Measurements from ENCODE around the gene FAM162B. TPM values are rescaled to one million over a fixed set of nuclear protein-coding genes. Genes with fewer than 3 reads are reported as not detected.

FAM162B gene
- total RNA-seq (2014; rRNA removed; shearing (Covaris generic); ENCODE audit: low replicate concordance) = not detected in 2 replicates

DNA sequence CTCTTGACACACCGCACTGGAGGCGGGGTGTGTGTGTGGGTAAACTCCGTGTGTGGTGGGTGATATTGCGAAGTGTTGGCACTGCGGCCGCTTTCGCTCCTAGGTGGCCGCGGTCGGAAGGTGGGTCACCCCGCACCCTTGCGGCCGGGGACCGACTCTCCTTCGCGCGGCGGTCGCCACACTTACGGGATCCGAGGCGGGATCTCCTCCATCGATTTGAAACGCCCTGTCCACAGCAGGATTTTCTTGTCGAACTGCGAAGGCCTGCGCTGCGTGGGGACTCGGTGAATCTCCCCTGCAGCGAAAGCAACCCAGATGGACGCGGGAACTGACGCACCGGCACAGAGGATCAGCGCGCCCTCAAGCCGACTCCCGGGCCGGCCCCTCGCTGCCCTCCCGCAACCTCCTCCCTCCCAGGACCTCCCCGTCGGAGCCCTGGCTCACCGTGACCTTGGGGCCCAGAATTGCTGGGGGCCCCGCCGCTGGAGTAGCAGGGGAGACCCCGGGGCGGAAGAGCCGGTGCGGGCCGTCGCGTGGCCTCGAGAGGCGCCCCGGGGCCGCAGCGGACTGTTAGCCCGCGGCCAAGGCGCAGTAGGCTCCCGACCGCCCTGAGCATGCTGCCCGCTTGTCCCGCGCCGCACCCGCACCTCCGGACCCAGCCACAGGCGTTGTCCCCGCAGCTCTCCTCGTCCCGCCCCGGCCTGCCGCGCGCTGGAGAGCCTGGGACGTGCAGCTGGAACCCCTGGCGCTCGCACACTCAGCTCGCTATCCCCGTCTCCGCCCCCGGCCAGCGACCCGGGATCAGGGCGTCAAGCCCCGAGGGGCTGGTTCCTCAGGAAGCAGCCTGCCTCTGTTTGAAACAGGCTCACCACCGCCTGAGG lies at the start of gene FAM162B:
TSS of gene FAM162B (minus strand) at position 759 of the 881 bp plus-strand sequence. CDS start at position 616, 143 bp downstream.
- Histone ChIP-seq H3K27ac (ENCODE audit: low read length) (no peak within 1 kb of the TSS), H3K4me1 (ENCODE audit: low read length) (no peaks in the 10 kb centered on the region), H3K9me3 (ENCODE audit: low read length) (no peaks in the 10 kb centered on the region), H4K20me1 (ENCODE audit: insufficient read depth, low read depth, low read length) (no peaks in the 10 kb centered on the region), H3K9me2 (replicated peaks; ENCODE audit: insufficient read depth, low read length) (no peaks in the 10 kb centered on the region), H3K79me2 (ENCODE audit: low read length) (no peaks in the 10 kb centered on the region), H2AFZ (ENCODE audit: low read length) (no peak within 1 kb of the TSS), H3K9ac (ENCODE audit: low read length) (no peak within 1 kb of the TSS), H3K4me2 (ENCODE audit: low read depth, low read length, poor library complexity, severe bottlenecking) (no peak within 1 kb of the TSS), H3K36me3 (ENCODE audit: insufficient read depth, low read length) (no peaks in the 10 kb centered on the region), H3K27me3 (ENCODE audit: low read length) (no peaks in the 10 kb centered on the region), H3K4me3 (ENCODE audit: low read length) (no peak within 1 kb of the TSS)
- no peak for DNase-seq

DNA sequence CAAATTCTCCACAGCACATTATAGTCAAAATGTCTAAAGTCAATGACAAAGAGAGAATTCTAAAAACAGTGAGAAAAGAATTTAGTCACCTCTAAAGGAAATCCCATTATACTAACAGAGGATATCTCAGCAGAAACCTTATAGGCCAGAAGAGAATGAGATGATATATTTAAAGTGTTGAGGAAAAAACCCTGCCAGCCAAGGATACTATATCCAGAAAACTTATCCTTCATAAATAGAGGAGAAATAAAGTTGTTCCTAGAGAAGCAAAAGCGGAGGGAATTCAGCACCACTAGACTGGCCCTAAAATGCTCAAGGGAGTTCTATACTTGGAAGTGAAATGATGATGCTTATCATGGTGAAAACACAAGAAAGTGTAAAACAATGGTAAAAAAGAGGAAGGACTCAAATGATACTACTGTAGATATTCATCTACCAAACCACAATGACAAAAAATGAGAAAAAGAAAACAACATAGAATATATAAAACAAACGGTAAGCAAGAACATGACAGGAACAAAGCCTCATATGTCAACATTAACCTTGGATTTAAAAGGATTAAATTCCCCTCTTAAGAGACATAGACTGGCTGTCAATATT lies 46.6 kb upstream of the FAM162B start:
- H3K9me2 ChIP-seq (replicated peaks; ENCODE audit: insufficient read depth, low read length) = no peaks in the 10 kb centered on the region
- H4K20me1 ChIP-seq (ENCODE audit: insufficient read depth, low read depth, low read length) = no peaks in the 10 kb centered on the region
- H3K4me1 ChIP-seq (ENCODE audit: low read length) = no peaks in the 10 kb centered on the region
- H3K27me3 ChIP-seq (ENCODE audit: low read length) = no peaks in the 10 kb centered on the region
- no peaks in the 10 kb centered on the region for H3K79me2 ChIP-seq (ENCODE audit: low read length)
- H3K4me3 ChIP-seq (ENCODE audit: low read length) = no peak overlapping the region
- no peak overlapping the region for H3K9ac ChIP-seq (ENCODE audit: low read length)
- DNase-seq = no peak
- H2AFZ ChIP-seq (ENCODE audit: low read length) = no peak overlapping the region
- no peak overlapping the region for H3K4me2 ChIP-seq (ENCODE audit: low read depth, low read length, poor library complexity, severe bottlenecking)
- no peaks in the 10 kb centered on the region for H3K36me3 ChIP-seq (ENCODE audit: insufficient read depth, low read length)
- H3K27ac ChIP-seq (ENCODE audit: low read length) = no peak overlapping the region
- H3K9me3 ChIP-seq (ENCODE audit: low read length) = no peaks in the 10 kb centered on the region

DNA sequence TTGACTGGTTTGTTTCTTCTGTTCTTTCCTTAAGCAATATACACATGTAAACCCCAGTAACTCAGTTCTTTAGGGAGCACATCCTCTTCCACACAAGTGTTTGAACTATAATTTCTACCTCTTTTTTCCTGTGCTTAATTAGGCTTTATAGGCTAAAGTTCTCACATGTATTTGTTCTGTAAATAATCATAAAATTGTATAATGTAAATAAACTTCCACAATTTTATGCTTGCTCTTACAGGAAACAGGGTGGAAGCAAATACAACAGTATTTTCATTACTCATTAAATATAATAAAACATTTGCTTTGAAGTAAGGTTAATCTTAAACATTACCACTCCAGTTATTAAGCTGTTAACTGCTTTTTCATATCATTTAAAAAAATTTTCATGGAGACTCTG lies 36.5 kb upstream of the FAM162B start:
- no peaks in the 10 kb centered on the region for H3K36me3 ChIP-seq (ENCODE audit: insufficient read depth, low read length)
- no peak for DNase-seq
- H3K27ac ChIP-seq (ENCODE audit: low read length) = no peak overlapping the region
- H3K9me3 ChIP-seq (ENCODE audit: low read length) = no peaks in the 10 kb centered on the region
- H3K4me2 ChIP-seq (ENCODE audit: low read depth, low read length, poor library complexity, severe bottlenecking) = no peak overlapping the region
- no peaks in the 10 kb centered on the region for H3K9me2 ChIP-seq (replicated peaks; ENCODE audit: insufficient read depth, low read length)
- H3K4me3 ChIP-seq (ENCODE audit: low read length) = no peak overlapping the region
- H3K27me3 ChIP-seq (ENCODE audit: low read length) = no peaks in the 10 kb centered on the region
- H2AFZ ChIP-seq (ENCODE audit: low read length) = no peak overlapping the region
- no peaks in the 10 kb centered on the region for H3K79me2 ChIP-seq (ENCODE audit: low read length)
- no peaks in the 10 kb centered on the region for H4K20me1 ChIP-seq (ENCODE audit: insufficient read depth, low read depth, low read length)
- no peak overlapping the region for H3K9ac ChIP-seq (ENCODE audit: low read length)
- no peaks in the 10 kb centered on the region for H3K4me1 ChIP-seq (ENCODE audit: low read length)

DNA sequence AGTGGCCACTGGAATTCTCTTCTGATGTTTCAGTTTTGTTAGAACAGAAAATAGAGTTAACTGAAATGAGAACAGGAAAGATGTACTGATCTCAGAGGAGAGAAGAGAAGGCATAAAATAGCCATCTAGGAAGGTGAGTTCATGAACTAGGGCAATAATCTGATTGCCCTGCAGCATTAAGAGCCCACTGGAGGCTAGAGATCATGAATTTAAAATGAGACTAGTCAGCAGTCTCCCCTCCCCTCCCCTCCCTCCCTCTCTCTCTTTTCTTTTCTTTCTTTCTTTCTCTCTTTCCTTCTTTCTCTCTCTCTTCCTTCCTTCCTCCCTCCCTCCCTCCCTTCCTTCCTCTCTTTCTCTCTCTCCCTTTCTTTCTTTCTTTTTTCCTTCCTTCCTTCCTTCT lies 34.4 kb upstream of the FAM162B start:
- no peak overlapping the region for H3K4me2 ChIP-seq (ENCODE audit: low read depth, low read length, poor library complexity, severe bottlenecking)
- H3K4me3 ChIP-seq (ENCODE audit: low read length) = no peak overlapping the region
- H4K20me1 ChIP-seq (ENCODE audit: insufficient read depth, low read depth, low read length) = no peaks in the 10 kb centered on the region
- H3K9me2 ChIP-seq (replicated peaks; ENCODE audit: insufficient read depth, low read length) = no peaks in the 10 kb centered on the region
- H3K27ac ChIP-seq (ENCODE audit: low read length) = no peak overlapping the region
- no peaks in the 10 kb centered on the region for H3K27me3 ChIP-seq (ENCODE audit: low read length)
- no peaks in the 10 kb centered on the region for H3K9me3 ChIP-seq (ENCODE audit: low read length)
- H3K36me3 ChIP-seq (ENCODE audit: insufficient read depth, low read length) = no peaks in the 10 kb centered on the region
- no peaks in the 10 kb centered on the region for H3K79me2 ChIP-seq (ENCODE audit: low read length)
- no peak overlapping the region for H2AFZ ChIP-seq (ENCODE audit: low read length)
- H3K9ac ChIP-seq (ENCODE audit: low read length) = no peak overlapping the region
- H3K4me1 ChIP-seq (ENCODE audit: low read length) = no peaks in the 10 kb centered on the region
- DNase-seq = no peak

DNA sequence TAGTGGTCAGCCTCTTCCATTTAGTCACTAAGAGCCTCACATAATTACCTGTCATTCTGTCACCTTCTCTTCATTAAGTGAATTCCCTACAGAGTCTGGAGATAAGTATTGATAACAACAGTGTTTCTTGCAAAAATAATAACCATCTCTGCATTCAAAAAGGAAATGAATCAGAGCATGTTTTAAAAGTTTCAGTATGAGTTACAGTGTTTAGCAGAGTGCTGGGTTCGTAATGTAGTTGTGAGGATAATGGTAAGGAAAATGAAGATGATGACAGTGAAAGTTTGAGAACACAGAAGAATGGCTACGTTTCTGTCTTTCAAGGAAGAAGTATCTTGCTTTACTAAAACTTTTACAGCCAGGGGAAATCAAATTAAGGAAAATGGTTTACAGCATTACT lies 32.1 kb upstream of the FAM162B start:
- DNase-seq = no peak
- Histone ChIP-seq H3K36me3 (ENCODE audit: insufficient read depth, low read length) (no peaks in the 10 kb centered on the region), H3K4me3 (ENCODE audit: low read length) (no peak overlapping the region), H3K4me2 (ENCODE audit: low read depth, low read length, poor library complexity, severe bottlenecking) (no peak overlapping the region), H2AFZ (ENCODE audit: low read length) (no peak overlapping the region), H3K9me3 (ENCODE audit: low read length) (no peaks in the 10 kb centered on the region), H3K27ac (ENCODE audit: low read length) (no peak overlapping the region), H3K9ac (ENCODE audit: low read length) (no peak overlapping the region), H4K20me1 (ENCODE audit: insufficient read depth, low read depth, low read length) (no peaks in the 10 kb centered on the region), H3K27me3 (ENCODE audit: low read length) (no peaks in the 10 kb centered on the region), H3K79me2 (ENCODE audit: low read length) (no peaks in the 10 kb centered on the region), H3K4me1 (ENCODE audit: low read length) (no peaks in the 10 kb centered on the region), H3K9me2 (replicated peaks; ENCODE audit: insufficient read depth, low read length) (no peaks in the 10 kb centered on the region)

DNA sequence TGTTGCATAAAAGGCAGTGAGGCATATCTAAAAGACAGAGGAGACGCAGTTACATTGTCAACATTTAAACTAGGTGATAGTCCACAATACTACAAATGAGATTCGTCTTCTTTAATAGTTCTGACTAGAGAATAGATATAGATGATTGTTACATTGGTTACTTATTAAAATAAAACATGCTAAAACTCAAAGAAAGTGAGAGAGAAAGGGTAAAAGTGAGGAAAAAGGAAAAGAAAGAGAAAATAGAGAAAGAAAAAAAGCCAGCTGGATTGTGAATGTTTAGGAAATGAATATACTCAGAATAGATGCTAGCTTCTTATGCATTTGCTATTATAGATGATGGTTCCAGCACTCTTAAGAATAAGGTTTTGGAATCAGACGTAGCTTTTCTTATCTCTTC lies 27.7 kb upstream of the FAM162B start:
- H3K36me3 ChIP-seq (ENCODE audit: insufficient read depth, low read length) = no peaks in the 10 kb centered on the region
- H3K4me1 ChIP-seq (ENCODE audit: low read length) = no peaks in the 10 kb centered on the region
- H3K9ac ChIP-seq (ENCODE audit: low read length) = no peak overlapping the region
- H3K79me2 ChIP-seq (ENCODE audit: low read length) = no peaks in the 10 kb centered on the region
- H3K4me2 ChIP-seq (ENCODE audit: low read depth, low read length, poor library complexity, severe bottlenecking) = no peak overlapping the region
- no peak overlapping the region for H3K4me3 ChIP-seq (ENCODE audit: low read length)
- DNase-seq = no peak
- H3K27me3 ChIP-seq (ENCODE audit: low read length) = no peaks in the 10 kb centered on the region
- H4K20me1 ChIP-seq (ENCODE audit: insufficient read depth, low read depth, low read length) = no peaks in the 10 kb centered on the region
- H3K9me3 ChIP-seq (ENCODE audit: low read length) = no peaks in the 10 kb centered on the region
- no peak overlapping the region for H2AFZ ChIP-seq (ENCODE audit: low read length)
- no peak overlapping the region for H3K27ac ChIP-seq (ENCODE audit: low read length)
- H3K9me2 ChIP-seq (replicated peaks; ENCODE audit: insufficient read depth, low read length) = no peaks in the 10 kb centered on the region

DNA sequence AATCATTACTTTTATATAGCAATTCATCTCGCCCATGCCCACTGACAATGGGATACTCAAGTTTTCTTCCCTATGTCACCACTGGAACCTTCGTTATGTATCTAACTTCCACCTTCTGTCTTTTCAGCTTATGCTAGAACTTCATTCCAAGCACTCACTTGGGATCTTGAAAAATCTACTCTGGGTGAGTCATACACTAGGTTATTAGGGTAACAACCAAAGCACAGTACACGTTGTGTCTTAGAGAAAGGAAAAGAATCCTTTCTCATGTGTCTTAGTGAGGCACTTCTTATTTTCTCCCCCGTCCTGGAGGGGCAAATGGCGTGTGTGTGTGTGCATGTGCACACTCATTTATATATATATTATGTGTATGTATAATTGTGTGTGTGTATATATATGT lies 18.3 kb upstream of the FAM162B start:
- Histone ChIP-seq H3K9me2 (replicated peaks; ENCODE audit: insufficient read depth, low read length) (no peaks in the 10 kb centered on the region), H3K4me3 (ENCODE audit: low read length) (no peak overlapping the region), H3K36me3 (ENCODE audit: insufficient read depth, low read length) (no peaks in the 10 kb centered on the region), H3K79me2 (ENCODE audit: low read length) (no peaks in the 10 kb centered on the region), H3K4me2 (ENCODE audit: low read depth, low read length, poor library complexity, severe bottlenecking) (no peak overlapping the region), H3K4me1 (ENCODE audit: low read length) (no peaks in the 10 kb centered on the region; the same call in 1 of the 2 replicates), H4K20me1 (ENCODE audit: insufficient read depth, low read depth, low read length) (no peaks in the 10 kb centered on the region), H3K27me3 (ENCODE audit: low read length) (no peaks in the 10 kb centered on the region), H3K9me3 (ENCODE audit: low read length) (no peaks in the 10 kb centered on the region), H2AFZ (ENCODE audit: low read length) (no peak overlapping the region), H3K9ac (ENCODE audit: low read length) (no peak overlapping the region), H3K27ac (ENCODE audit: low read length) (no peak overlapping the region)
- DNase-seq = no peak

DNA sequence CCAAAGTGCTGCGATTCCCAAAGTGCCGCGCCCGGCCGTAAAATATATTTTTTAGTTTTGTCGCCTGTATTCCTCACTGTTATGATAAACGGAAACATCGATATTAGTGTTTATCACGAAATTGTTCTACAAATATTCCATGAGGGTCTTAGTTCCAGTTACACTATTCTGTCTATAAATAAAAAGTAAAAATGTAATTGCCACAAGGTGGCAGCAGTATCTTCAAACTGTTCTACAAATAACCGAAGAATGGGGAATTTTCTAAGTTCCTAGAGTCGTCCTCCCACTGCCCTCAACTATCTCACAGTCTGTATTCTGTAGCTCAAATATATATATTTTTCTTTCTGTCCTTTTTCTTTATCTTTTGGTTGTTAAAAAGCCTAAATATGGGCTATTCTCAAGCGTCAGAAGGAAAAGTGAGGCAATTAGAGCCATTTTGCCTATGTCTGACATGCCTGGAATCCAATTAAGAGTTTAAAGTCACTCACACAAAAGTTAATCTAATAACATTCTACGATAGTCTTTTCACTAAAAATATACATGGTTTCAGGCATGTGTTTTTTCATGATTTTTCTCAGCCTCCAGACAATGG lies 14.2 kb upstream of the FAM162B start:
- H4K20me1 ChIP-seq (ENCODE audit: insufficient read depth, low read depth, low read length) = no peaks in the 10 kb centered on the region
- H3K9ac ChIP-seq (ENCODE audit: low read length) = no peak overlapping the region
- no peaks in the 10 kb centered on the region; the same call in 1 of the 2 replicates for H3K4me1 ChIP-seq (ENCODE audit: low read length)
- no peaks in the 10 kb centered on the region for H3K9me3 ChIP-seq (ENCODE audit: low read length)
- no peak overlapping the region for H2AFZ ChIP-seq (ENCODE audit: low read length)
- H3K9me2 ChIP-seq (replicated peaks; ENCODE audit: insufficient read depth, low read length) = no peaks in the 10 kb centered on the region
- H3K4me3 ChIP-seq (ENCODE audit: low read length) = no peak overlapping the region
- H3K4me2 ChIP-seq (ENCODE audit: low read depth, low read length, poor library complexity, severe bottlenecking) = no peak overlapping the region
- H3K36me3 ChIP-seq (ENCODE audit: insufficient read depth, low read length) = no peaks in the 10 kb centered on the region
- no peak overlapping the region for H3K27ac ChIP-seq (ENCODE audit: low read length)
- DNase-seq = peak; percentile 75
- H3K27me3 ChIP-seq (ENCODE audit: low read length) = no peaks in the 10 kb centered on the region
- H3K79me2 ChIP-seq (ENCODE audit: low read length) = no peaks in the 10 kb centered on the region
